PC-9 (cell line): ENCODE results near the gene PHACTR1. TPM values are rescaled to one million over a fixed set of nuclear protein-coding genes. Genes with fewer than 3 reads are reported as not detected.

Source experiments
- BruUV-seq: library from RNA; stranded (reverse); fragments of 400-500 nt; replicated peaks from 2 replicates; lab custom pipeline; 2021; lab: Mats Ljungman, UMichigan
- CTCF ChIA-PET: fragments of 300-600 bp; sonication (Branson Sonifier 250); formaldehyde crosslinking; loops from one replicate; lab custom pipeline; 2022; ENCODE audit warnings: antibody characterized with exemption; lab: Charles Lee
- POLR2A ChIA-PET: fragments of 300-600 bp; sonication (Branson Sonifier 250); formaldehyde crosslinking; loops from one replicate; lab custom pipeline; 2022; ENCODE audit warnings: antibody characterized with exemption; ENCODE audit not compliant: unreplicated experiment; lab: Charles Lee
- DNase-seq, 2 experiments: peaks; one replicate each; pipeline versions ENCODE4 v3.0.0 to v3.0.0-alpha.2; 2015 to 2022; ENCODE audit warnings: mixed read lengths in 1 of 2
- H2AFZ ChIP-seq: fragments of 200-600 bp; sonication (generic); 2 replicates; pipeline ENCODE4 v1.8.1; 2017; ENCODE audit warnings: antibody characterized with exemption
- H3F3A ChIP-seq: fragments of 200-600 bp; sonication (generic); 2 replicates; pipeline ENCODE4 v1.8.1; 2017; ENCODE audit warnings: antibody characterized with exemption, mild to moderate bottlenecking, low read depth; ENCODE audit not compliant: insufficient read depth
- H3K27ac ChIP-seq: fragments of 200-600 bp; sonication (generic); 2 replicates; pipeline ENCODE4 v1.6.1; 2016; ENCODE audit warnings: mixed run types
- H3K27me3 ChIP-seq: fragments of 200-600 bp; sonication (generic); 2 replicates; pipeline ENCODE4 v1.6.1; 2016; ENCODE audit warnings: low read depth, mixed run types; ENCODE audit not compliant: insufficient read depth
- H3K36me3 ChIP-seq: fragments of 200-600 bp; sonication (generic); 2 replicates; pipeline ENCODE4 v1.6.1; 2016; ENCODE audit warnings: low read depth, mixed run types
- H3K4me1 ChIP-seq: fragments of 200-600 bp; sonication (generic); replicated peaks from 2 replicates; pipeline ENCODE4 v1.6.1; 2016; ENCODE audit warnings: mixed run types; ENCODE audit not compliant: insufficient read depth
- H3K4me2 ChIP-seq: fragments of 200-600 bp; sonication (generic); 2 replicates; pipeline ENCODE4 v1.6.1; 2017; ENCODE audit warnings: mixed run types
- H3K4me3 ChIP-seq: fragments of 200-600 bp; sonication (generic); 2 replicates; pipeline ENCODE4 v1.6.1; 2016; ENCODE audit warnings: mixed run types
- H3K79me2 ChIP-seq: fragments of 200-600 bp; sonication (generic); 2 replicates; pipeline ENCODE4 v1.6.1; 2017; ENCODE audit warnings: low read depth, mixed run types
- H3K9me2 ChIP-seq: fragments of 200-600 bp; sonication (generic); 2 replicates; pipeline ENCODE4 v1.8.1; 2017; ENCODE audit warnings: mild to moderate bottlenecking; ENCODE audit not compliant: insufficient read depth
- H3K9me3 ChIP-seq: fragments of 200-600 bp; sonication (generic); 2 replicates; pipeline ENCODE4 v1.8.1; 2016; ENCODE audit warnings: low read depth; ENCODE audit not compliant: insufficient read depth
- H4K20me1 ChIP-seq: fragments of 200-600 bp; sonication (generic); 2 replicates; pipeline ENCODE4 v1.8.1; 2017; ENCODE audit not compliant: insufficient read depth
- CTCF ChIP-seq: fragments of 200-600 bp; sonication (generic); conservative IDR thresholded peaks from 2 replicates; pipeline ENCODE4 v1.6.1; 2017; ENCODE audit warnings: mixed run types, antibody characterized with exemption, mild to moderate bottlenecking, moderate library complexity
- EZH2 ChIP-seq: fragments of 200-600 bp; sonication (generic); IDR thresholded peaks from 2 replicates; pipeline ENCODE4 v1.8.0; 2017; ENCODE audit warnings: antibody characterized with exemption, low read depth
- intact Hi-C: fragments of 100-400 bp; cut with micrococcal nuclease; formaldehyde crosslinking; loops from one replicate; pipeline ENCODE4 v1.10.0; 2022; ENCODE audit not compliant: unreplicated experiment
- total RNA-seq: library from RNA; stranded (reverse); gene quantifications from 2 replicates; pipeline ENCODE4 v1.2.3, GENCODE V29; 2021

PHACTR1 gene
- total RNA-seq, 1 experiment from 2014 or later: not detected

- ChIA-PET POLR2A (no interaction called here), CTCF (interaction anchor here (0.7 kb wide), 1 partner anchor 550 kb away, joined by 4 read pairs; no protein-coding TSS in a partner anchor)
- no peaks in the 10 kb centered on the region for H3K36me3 ChIP-seq
- H3K79me2 ChIP-seq: no peaks in the 10 kb centered on the region
- no peaks in the 10 kb centered on the region for H4K20me1 ChIP-seq
- no peaks in the 10 kb centered on the region for H3K9me3 ChIP-seq
- H3K4me3 ChIP-seq: no peak overlapping the region
- no peaks in the 10 kb centered on the region for H3K4me1 ChIP-seq
- no peak for DNase-seq
- BruUV-seq: no TSS peak
- H2AFZ ChIP-seq: peak overlapping the region; percentile 36; the same call in 1 of the 2 replicates
- peaks cover 46% of the 10 kb centered on the region for H3K27me3 ChIP-seq
- no peak overlapping the region for H3K27ac ChIP-seq
- H3K9me2 ChIP-seq: no peaks in the 10 kb centered on the region
- H3F3A ChIP-seq: no peaks in the 10 kb centered on the region
- TF ChIP-seq EZH2 (no peak), CTCF (no peak)
- intact Hi-C loops: loop anchor here (2.0 to 10.0 kb wide), 2 partner anchors 1241 to 1309 kb away; no protein-coding TSS in a partner anchor
- H3K4me2 ChIP-seq: no peak overlapping the region
These were observed 179.2 kb downstream of the PHACTR1 start for GRCh38 chr6:12895721-12896120.

GRCh38 chr6:12896208-12896733, 179.7 kb downstream of the PHACTR1 start:
- no peak overlapping the region for H3K4me2 ChIP-seq
- H3K27me3 ChIP-seq: peaks cover 51% of the 10 kb centered on the region
- H3K9me2 ChIP-seq: no peaks in the 10 kb centered on the region
- no peaks in the 10 kb centered on the region for H3K79me2 ChIP-seq
- intact Hi-C loops: loop anchor here (10.0 kb wide), 1 partner anchor 1241 kb away; no protein-coding TSS in a partner anchor
- no peaks in the 10 kb centered on the region for H3K36me3 ChIP-seq
- TF ChIP-seq CTCF (no peak), EZH2 (no peak)
- no peaks in the 10 kb centered on the region for H3K9me3 ChIP-seq
- DNase-seq: no peak
- H4K20me1 ChIP-seq: no peaks in the 10 kb centered on the region
- H3K4me3 ChIP-seq: no peak overlapping the region
- H3K27ac ChIP-seq: no peak overlapping the region
- no peaks in the 10 kb centered on the region for H3K4me1 ChIP-seq
- CTCF ChIA-PET: no interaction called here
- no peak overlapping the region for H2AFZ ChIP-seq
- no peaks in the 10 kb centered on the region for H3F3A ChIP-seq
- no TSS peak for BruUV-seq
- POLR2A ChIA-PET: no interaction called here

GRCh38 chr6:12898603-12899002, 182.0 kb downstream of the PHACTR1 start:
- H3K9me3 ChIP-seq: no peaks in the 10 kb centered on the region
- no peaks in the 10 kb centered on the region for H3K79me2 ChIP-seq
- no peaks in the 10 kb centered on the region for H4K20me1 ChIP-seq
- BruUV-seq: no TSS peak
- H3K4me2 ChIP-seq: no peak overlapping the region
- ChIA-PET POLR2A (no interaction called here), CTCF (no interaction called here)
- no peaks in the 10 kb centered on the region for H3K36me3 ChIP-seq
- H3K27me3 ChIP-seq: peaks cover 72% of the 10 kb centered on the region
- no peak overlapping the region for H3K27ac ChIP-seq
- H3F3A ChIP-seq: no peaks in the 10 kb centered on the region
- no peaks in the 10 kb centered on the region for H3K4me1 ChIP-seq
- no peak for DNase-seq
- 0 out of 2 replicates have a peak, but pooled peaks cover 5% of the 10 kb centered on the region for H3K9me2 ChIP-seq
- TF ChIP-seq EZH2: no peak
- no peak for TF ChIP-seq CTCF
- intact Hi-C loops: loop anchor here (10.0 kb wide), 1 partner anchor 1244 kb away; no protein-coding TSS in a partner anchor
- H2AFZ ChIP-seq: no peak overlapping the region
- no peak overlapping the region for H3K4me3 ChIP-seq
